NCI-H226 (cell line): ENCODE results near the gene MYBBP1A.

Experiments used
- DNase-seq: peaks from one replicate; pipeline ENCODE4 v3.0.0-alpha.2; 2015

Gene MYBBP1A

GRCh38 chr17:4535667-4536258 lies 19.4 kb downstream of the MYBBP1A start:
- DNase-seq = no peak

DNA sequence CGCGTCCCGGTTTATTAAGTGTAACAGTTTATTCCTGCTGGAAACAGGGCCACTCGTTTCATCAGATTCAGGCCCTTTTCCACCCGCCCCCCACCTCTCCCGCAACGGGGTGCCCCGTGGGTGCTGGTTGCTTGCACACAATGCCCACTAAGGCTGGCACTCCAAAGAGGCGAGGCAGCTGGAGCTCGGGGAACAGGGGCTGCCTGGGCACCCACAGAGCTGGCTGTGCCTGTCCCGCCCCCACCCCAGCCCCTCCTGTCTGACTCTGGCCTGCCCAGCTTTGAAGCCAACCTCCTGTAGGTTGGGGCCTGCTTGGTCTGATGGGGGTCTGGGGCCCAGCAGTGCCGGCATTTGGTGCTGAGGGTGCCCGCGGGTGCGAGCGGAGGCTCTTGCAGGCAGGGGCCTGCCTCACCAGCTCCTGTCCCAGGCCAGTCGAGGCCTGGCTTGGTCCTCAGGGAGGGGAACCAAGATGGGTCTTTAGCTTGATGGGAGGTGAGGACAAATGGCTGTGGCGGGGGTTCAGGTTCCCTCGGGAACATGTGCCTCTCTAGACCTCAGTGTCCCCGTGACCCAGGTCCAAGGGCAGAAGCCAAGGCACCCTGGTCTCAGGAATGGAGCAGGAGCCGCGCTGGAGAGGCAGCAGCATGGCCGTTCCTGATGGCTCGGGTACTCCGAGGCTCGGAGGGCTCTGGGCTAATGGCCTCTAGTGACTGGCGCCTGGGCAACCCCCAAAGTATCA lies 20.1 kb downstream of the MYBBP1A start:
- no peak for DNase-seq

GRCh38 chr17:4534515-4534914 lies 20.7 kb downstream of the MYBBP1A start:
- DNase-seq = no peak

- no peak for DNase-seq
Measured at GRCh38 chr17:4533523-4534504, 21.4 kb downstream of the MYBBP1A start.

GRCh38 chr17:4532860-4533522 lies 22.2 kb downstream of the MYBBP1A start:
- no peak for DNase-seq

GRCh38 chr17:4531988-4532736 lies 23.0 kb downstream of the MYBBP1A start:
- no peak for DNase-seq

DNA sequence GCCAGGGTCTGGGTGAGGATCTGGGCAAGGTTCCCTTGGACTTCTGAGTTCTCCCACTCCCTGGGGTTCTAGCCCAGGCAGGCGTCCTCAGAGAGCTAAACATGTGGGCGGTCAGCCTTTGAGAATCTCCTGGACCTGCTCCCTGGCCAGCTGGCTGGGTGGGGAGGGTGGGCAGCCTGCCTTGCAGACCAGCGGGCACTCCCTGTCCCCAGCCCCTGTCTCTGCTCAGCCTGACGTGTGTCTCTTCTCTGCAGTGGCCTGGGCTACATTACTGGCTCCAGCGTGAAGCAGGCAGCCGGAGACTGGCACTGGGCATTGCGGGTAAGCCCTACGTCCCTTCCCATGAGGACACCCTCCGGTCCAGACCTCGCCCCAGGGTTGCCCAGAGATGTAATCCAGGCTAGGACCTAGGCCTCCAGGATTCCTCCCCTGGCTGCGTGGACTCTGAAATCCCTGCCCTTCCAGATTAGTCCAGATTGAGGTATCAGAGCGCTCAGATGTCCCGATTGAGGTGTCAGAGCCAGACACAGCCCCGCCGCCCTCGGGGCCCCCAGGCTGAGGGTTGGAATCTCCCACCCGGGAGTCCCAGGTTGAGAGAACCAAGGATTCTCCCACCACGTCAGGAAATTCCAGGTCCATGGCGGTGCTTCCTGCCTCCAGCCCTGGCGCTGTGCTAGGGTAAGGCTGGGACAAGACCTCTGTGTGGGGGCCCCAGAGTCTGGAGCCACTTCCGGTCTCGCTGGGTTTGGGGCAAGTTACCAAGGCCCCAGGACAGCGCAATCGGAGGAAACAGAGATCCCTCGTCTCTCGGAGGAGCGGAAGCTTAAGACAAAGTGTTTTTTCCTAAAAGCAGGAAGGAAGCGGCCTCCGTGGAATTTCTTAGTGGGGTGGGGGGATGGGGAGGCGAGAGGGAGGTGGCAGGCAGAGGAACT lies 24.1 kb downstream of the MYBBP1A start:
- DNase-seq = no peak

DNA sequence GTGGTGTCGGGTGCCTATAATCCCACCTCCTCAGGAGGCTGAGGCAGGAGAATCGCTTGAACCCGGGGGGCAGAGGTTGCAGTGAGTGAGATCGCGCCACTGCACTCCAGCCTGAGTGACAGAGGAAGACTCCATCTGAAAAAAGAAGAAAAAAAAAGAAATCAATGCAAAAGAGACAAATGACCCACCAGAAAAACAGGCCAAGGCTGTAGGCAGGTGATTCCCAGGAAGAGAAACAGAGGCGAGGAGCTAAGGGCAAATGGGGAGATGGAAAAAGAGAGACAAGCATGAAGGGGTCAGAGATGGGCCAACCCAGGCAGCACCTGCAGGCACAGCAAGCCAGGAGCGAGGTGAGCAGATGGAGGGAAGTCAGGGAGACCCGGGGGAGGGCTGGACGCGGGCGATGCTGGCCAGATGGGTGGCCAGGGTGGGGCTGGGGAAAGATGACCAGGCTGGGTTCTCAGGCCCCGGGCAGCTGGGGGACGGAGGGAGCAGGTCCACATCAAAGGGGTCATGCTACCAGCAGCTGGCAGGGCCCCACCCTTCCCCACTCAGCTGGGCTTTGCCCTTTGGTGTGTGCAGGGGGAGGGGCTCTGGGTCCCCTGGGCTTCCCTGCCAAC lies 25.5 kb downstream of the MYBBP1A start:
- DNase-seq = no peak

DNA sequence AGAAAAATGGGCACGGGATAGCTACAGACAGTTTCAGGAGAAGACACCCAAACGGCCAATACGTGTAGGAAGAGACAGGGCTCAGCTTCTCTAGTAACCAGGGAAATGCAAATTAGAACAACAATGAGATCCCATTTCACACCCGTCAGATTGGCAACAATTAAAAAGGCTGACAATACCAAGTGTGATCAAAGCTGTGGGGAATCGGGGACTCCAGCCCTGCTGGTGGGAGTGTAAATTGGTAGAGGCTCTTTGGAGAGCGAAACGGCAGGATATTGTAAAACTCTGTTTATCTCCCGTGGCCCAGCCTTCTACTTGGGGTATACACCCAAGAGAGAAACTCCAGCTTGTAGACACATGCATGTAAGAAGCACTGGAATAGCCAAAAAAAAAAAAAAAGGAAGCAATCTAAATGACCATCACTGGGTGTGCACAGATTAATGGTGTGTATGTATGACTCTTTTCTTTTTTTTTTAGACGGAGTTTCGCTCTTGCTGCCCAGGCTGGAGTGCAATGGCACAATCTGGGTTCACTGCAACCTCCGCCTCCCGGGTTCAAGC lies 27.5 kb downstream of the MYBBP1A start:
- no peak for DNase-seq

DNA sequence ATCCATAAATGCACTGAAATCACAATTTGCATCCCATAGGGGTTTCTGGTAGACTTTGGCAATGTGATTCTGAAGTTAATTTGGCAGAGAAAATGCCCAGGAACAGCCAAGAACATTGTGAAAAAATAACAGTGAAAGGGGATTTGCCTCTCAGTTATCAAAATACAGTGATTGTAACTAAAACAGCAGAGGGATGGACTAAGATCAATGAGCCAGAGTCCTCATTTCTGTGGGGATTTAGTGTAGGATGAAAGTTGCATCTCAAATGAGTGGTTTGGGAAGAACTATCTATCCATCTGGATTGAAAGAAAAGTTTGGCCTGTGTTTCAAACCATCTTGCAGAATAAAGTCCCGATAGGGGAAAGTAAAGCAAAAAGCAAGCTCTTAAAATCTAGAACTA lies 28.1 kb downstream of the MYBBP1A start:
- no peak for DNase-seq

GRCh38 chr17:4525691-4526397 lies 29.3 kb downstream of the MYBBP1A start:
- DNase-seq = no peak

DNA sequence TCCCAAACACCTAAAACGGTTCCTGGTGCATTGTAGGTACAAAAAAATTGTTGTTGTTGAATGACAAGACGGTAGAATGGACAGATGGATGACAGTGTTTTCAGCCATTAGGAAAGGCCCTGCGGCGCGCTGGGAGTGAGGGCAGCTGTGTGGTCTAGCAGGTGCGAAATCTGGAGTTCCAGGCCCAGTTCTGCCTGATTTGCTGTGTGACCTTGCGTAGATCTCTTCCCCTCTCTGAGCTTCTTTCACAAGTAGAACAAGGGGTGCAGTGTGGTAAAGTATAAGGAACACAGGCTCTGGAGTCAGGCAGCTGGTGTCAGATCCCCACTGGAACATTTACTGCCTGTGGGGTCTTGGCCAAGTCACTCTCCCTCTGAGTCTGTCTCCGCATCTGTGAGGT lies 31.2 kb downstream of the MYBBP1A start:
- DNase-seq = no peak

- no peak for DNase-seq
Measured at GRCh38 chr17:4522661-4523060, 32.5 kb downstream of the MYBBP1A start.

DNA sequence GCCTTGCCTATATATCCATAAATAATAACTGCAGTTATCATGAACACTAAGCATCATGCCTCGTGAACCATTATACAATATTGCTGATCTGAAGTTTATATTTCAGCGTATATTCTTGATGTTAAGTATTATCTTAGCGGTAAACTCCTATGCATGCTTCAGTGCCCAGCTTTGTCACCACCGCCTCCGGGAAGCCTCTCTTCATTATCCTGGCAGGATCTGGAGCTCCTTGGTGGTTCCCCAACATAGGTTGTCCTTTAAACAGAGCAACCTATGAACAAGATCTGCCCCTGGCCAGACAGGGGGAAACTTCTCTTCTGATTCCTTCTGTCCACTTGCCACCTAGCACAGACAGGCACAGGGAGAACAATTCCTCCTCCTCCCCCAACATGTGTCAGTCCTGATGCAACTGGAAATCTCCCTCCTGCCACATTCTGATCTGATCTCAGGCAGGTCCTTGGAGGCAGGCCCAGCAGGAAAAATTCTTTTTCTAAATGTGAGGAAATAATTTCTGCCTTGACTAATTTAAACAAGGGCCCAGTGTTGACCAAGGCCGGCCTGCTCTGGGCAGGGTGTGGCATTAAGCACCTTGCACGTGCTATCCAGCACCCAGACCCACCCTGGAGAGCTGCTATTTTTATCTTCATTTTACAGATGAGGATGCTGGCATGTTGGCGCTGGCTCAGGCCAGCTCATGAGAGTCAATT lies 34.1 kb downstream of the MYBBP1A start:
- DNase-seq = peak; percentile 85

DNA sequence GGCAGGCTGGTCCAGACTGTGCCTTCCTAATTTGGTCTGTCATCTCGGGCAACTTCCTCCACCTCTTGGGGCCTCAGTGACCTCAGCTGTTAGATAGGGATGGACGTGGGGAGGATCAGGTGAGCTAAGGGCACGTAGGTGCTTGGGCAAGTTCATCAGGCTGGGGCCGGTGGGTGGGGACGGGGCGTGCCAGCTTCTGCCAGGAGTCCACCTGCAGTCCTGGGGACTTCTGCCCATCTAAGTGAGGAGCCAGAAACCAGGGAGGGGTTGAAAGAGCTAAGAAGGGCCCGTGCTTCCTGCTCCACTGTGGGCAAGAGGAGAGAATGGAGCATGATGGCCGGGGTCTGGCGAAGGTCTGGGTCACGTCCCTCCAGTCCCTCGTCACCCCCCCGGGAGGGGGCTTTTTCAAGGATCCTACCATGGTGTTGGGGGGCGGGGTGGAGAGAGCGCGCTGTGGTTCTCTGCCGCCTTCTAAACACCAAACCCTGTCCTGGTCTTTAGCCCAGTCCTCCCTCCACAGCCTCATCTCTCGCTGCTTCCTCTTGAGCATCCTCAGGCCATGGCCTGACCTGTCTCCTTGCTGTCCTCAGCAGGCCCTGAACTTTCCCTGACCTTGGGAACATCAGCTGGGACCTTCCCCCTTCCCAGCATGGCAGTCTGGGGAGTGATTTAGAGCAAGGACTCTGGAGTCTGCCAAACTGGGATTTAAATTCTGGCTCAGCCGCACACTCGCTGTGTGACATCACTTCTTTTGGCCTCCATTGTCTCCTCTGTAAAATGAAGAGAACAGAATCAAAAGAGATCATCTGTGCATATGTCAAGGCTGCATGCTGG lies 34.9 kb downstream of the MYBBP1A start:
- no peak for DNase-seq

- DNase-seq = no peak
Measured at GRCh38 chr17:4519361-4519788, 35.8 kb downstream of the MYBBP1A start.

DNA sequence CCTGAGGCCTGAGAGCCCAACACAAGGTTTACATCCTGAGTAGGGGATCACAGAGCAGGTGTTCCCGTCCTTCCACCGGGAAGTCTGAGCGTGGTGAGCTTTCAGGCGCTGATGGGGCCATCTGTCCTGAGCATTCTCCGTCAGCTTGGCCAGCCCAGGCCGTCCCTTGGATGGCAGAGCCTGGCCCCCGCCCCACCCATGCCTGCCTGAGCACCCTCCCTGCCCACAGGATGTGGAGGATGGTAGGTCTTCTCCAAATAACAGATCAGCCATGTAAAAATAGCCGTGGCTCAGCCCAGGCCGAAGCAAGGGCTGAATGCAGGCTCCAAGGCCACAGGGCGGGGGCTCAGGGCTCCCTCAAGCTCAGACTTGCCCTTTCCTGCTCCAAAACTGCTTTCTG lies 36.3 kb downstream of the MYBBP1A start:
- no peak for DNase-seq

GRCh38 chr17:4516735-4517134 lies 38.4 kb downstream of the MYBBP1A start:
- DNase-seq = no peak
